Hepatocyte (in vitro differentiated cells): Measurements from ENCODE around the gene PSME1. TPM values are rescaled to one million over a fixed set of nuclear protein-coding genes. Genes with fewer than 3 reads are reported as not detected.

Source experiments
- DNase-seq: peaks from one replicate; pipeline ENCODE4 v3.0.0-alpha.2; 2016; ENCODE audit warnings: low spot score
- H2AFZ ChIP-seq: fragments of 200-600 bp; sonication (generic); 2 replicates; pipeline ENCODE4 v1.6.0; 2016; ENCODE audit warnings: antibody characterized with exemption, mild to moderate bottlenecking
- H3K27ac ChIP-seq: fragments of 200-600 bp; sonication (generic); 2 replicates; pipeline ENCODE4 v1.5.1; 2016; ENCODE audit warnings: mild to moderate bottlenecking
- H3K27me3 ChIP-seq: fragments of 200-600 bp; sonication (generic); 2 replicates; pipeline ENCODE4 v1.6.1; 2016
- H3K36me3 ChIP-seq: fragments of 200-600 bp; sonication (generic); replicated peaks from 2 replicates; pipeline ENCODE4 v1.5.1; 2016; ENCODE audit warnings: low read depth; ENCODE audit not compliant: insufficient read depth
- H3K4me1 ChIP-seq: fragments of 200-600 bp; sonication (generic); 2 replicates; pipeline ENCODE4 v1.5.1; 2016; ENCODE audit warnings: mild to moderate bottlenecking, moderate library complexity; ENCODE audit not compliant: insufficient read depth
- H3K4me2 ChIP-seq: fragments of 200-600 bp; sonication (generic); 2 replicates; pipeline ENCODE4 v1.6.0; 2016
- H3K4me3 ChIP-seq: fragments of 200-600 bp; sonication (generic); 2 replicates; pipeline ENCODE4 v1.5.1; 2016; ENCODE audit warnings: mild to moderate bottlenecking
- H3K79me2 ChIP-seq: fragments of 200-600 bp; sonication (generic); 2 replicates; pipeline ENCODE4 v1.6.0; 2017; ENCODE audit warnings: mild to moderate bottlenecking
- H3K9me2 ChIP-seq: fragments of 200-600 bp; sonication (generic); replicated peaks from 2 replicates; pipeline ENCODE4 v1.6.0; 2017; ENCODE audit warnings: mild to moderate bottlenecking; ENCODE audit not compliant: insufficient read depth
- H3K9me3 ChIP-seq: fragments of 200-600 bp; sonication (generic); 2 replicates; pipeline ENCODE4 v1.5.1; 2016; ENCODE audit warnings: low read depth, mild to moderate bottlenecking
- H4K20me1 ChIP-seq: fragments of 200-600 bp; sonication (generic); 2 replicates; pipeline ENCODE4 v1.6.0; 2016; ENCODE audit warnings: mild to moderate bottlenecking; ENCODE audit not compliant: insufficient read depth, poor library complexity, severe bottlenecking
- EZH2 ChIP-seq: fragments of 200-600 bp; sonication (generic); IDR thresholded peaks from 2 replicates; pipeline ENCODE4 v1.6.1; 2016; ENCODE audit warnings: antibody characterized with exemption, mild to moderate bottlenecking, borderline replicate concordance
- EZH2phosphoT487 ChIP-seq: fragments of 200-600 bp; sonication (generic); IDR thresholded peaks from one replicate; pipeline ENCODE4 v1.6.1; 2018; ENCODE audit warnings: antibody characterized with exemption, mild to moderate bottlenecking, low read depth, moderate library complexity; ENCODE audit not compliant: unreplicated experiment, severe bottlenecking
- WGBS: methylation state at CpG from one replicate; pipeline ENCODE4 v1.1.6; 2016; ENCODE audit warnings: low lambda C conversion rate; ENCODE audit errors: missing lambda C conversion rate; 5-methylcytosine and 5-hydroxymethylcytosine counted together
- polyA plus RNA-seq: library from polyadenylated mRNA; unstranded; fragments of >200 nt; fragmentation: Nextera tagmentation; extraction: Ambion mirVana; gene quantifications from 2 replicates; pipeline ENCODE4 v1.2.1, GENCODE V29; 2016
- total RNA-seq: library from RNA; depleted of rRNA; stranded (reverse); fragments of >200 nt; gene quantifications from 2 replicates; pipeline ENCODE4 v1.2.3, GENCODE V29; 2014
- TF ChIP-seq, protein P1 (sequence below): fragments of 200-600 bp; sonication (generic); IDR thresholded peaks from 2 replicates; pipeline ENCODE4 v1.5.1; 2016; ENCODE audit warnings: antibody characterized with exemption, mild to moderate bottlenecking; ENCODE audit not compliant: poor library complexity

The PSME1 gene
- total and polyA plus RNA-seq, 2 experiments from 2014 or later: 123 to 238 TPM

DNA sequence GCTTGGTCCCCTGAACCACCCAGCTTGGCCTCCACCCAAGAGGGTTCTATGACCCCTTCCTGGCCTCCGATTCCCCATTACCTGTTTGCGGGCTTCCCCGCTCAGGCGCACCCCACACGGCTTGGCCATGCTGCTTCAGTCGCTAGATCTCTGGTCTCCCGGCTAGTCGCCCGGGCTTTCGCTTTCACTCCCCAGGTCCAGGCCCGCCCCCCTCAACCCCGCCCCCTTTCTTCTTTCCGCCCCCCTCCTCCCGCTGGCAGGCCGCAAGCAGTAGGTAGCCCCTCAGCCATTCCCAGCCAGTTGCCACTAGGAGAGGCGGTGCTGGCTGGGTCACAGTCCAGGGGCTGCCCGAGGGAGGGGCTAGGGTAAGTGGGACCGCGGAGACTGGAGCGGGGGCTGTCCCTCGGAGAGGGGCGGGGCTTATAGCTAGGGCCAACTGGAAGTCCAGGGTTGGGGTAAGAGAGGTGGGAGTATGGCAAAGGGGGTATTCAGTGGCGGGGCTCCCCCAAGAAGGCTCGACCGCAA is 10.5 kb downstream of the PSME1 start, which contains the start of gene PSME2:
Gene PSME2 (minus strand): TSS at position 158 of the 525 bp plus-strand sequence. CDS start 29 bp downstream, at position 129.
- 3% methylated on average over 13 of the region's 25 CpGs for WGBS
- Histone ChIP-seq H3K4me3 (peak within 1 kb of the TSS; percentile 91), H3K4me2 (peak within 1 kb of the TSS; percentile 92), H2AFZ (peak within 1 kb of the TSS; percentile 48), H3K79me2 (peaks cover 47% of the 10 kb centered on the region), H3K36me3 (no peaks in the 10 kb centered on the region), H3K27me3 (no peaks in the 10 kb centered on the region), H4K20me1 (peaks cover 6% of the 10 kb centered on the region), H3K4me1 (peaks cover 15% of the 10 kb centered on the region), H3K9me2 (no peaks in the 10 kb centered on the region), H3K27ac (peak within 1 kb of the TSS; percentile 79), H3K9me3 (no peaks in the 10 kb centered on the region)
- DNase-seq: peak; percentile 98
- TF ChIP-seq EZH2phosphoT487: no peak

DNA sequence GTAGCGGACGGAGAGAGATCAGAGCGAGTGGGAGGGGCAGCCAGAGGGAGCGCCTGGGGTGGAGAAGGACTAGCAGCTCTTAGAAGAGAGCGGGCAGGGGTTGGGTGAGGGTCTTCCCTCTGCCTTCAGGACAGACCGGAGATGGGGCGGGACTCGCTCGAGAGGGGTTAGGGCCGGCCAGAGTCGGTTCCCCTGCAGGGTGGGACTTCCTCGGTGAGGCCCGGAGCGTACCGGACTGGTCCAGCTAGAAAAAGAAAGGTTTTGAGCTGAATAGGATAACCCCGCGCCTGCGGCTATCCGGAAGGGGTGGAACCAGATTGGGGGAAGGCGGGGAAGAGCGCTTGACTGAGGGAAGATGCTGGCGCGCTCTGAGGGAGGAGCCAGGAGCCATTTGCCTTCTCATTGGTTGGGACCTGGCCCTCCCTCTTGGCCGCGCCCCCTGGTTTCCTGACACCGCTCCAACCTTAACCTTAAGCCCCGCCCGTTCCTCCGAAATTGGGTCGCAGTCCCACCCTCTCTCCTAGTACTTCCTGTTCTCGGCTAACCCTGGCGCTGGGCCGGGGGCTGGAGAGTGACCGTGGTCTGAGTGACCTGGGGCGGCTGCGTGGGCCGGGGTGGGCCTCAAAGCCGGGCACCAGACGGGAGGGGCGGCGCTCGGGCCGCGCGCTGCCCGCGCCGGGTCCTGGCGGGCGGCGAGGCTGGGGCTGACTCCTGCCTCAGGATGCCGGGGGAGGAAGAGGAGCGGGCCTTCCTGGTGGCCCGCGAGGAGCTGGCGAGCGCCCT is 11.2 kb downstream of the PSME1 start, which contains the start of gene RNF31:
Gene RNF31 (plus strand): TSS at position 521 of the 783 bp plus-strand sequence. CDS start 201 bp downstream, at position 722.
- under 1% methylated on average over 53 of the region's 57 CpGs for WGBS
- Histone ChIP-seq H4K20me1 (peaks cover 6% of the 10 kb centered on the region), H3K27me3 (no peaks in the 10 kb centered on the region), H3K9me2 (no peaks in the 10 kb centered on the region), H3K4me3 (peak within 1 kb of the TSS; percentile 91), H3K4me2 (peak within 1 kb of the TSS; percentile 92), H3K36me3 (no peaks in the 10 kb centered on the region), H2AFZ (peak within 1 kb of the TSS; percentile 48), H3K27ac (peak within 1 kb of the TSS; percentile 79), H3K9me3 (no peaks in the 10 kb centered on the region), H3K79me2 (peaks cover 47% of the 10 kb centered on the region), H3K4me1 (peaks cover 15% of the 10 kb centered on the region)
- DNase-seq: peak; percentile 99
- TF ChIP-seq, protein P1, sequence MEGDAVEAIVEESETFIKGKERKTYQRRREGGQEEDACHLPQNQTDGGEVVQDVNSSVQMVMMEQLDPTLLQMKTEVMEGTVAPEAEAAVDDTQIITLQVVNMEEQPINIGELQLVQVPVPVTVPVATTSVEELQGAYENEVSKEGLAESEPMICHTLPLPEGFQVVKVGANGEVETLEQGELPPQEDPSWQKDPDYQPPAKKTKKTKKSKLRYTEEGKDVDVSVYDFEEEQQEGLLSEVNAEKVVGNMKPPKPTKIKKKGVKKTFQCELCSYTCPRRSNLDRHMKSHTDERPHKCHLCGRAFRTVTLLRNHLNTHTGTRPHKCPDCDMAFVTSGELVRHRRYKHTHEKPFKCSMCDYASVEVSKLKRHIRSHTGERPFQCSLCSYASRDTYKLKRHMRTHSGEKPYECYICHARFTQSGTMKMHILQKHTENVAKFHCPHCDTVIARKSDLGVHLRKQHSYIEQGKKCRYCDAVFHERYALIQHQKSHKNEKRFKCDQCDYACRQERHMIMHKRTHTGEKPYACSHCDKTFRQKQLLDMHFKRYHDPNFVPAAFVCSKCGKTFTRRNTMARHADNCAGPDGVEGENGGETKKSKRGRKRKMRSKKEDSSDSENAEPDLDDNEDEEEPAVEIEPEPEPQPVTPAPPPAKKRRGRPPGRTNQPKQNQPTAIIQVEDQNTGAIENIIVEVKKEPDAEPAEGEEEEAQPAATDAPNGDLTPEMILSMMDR: no peak
- no peak for TF ChIP-seq EZH2
- TF ChIP-seq EZH2phosphoT487: no peak

DNA sequence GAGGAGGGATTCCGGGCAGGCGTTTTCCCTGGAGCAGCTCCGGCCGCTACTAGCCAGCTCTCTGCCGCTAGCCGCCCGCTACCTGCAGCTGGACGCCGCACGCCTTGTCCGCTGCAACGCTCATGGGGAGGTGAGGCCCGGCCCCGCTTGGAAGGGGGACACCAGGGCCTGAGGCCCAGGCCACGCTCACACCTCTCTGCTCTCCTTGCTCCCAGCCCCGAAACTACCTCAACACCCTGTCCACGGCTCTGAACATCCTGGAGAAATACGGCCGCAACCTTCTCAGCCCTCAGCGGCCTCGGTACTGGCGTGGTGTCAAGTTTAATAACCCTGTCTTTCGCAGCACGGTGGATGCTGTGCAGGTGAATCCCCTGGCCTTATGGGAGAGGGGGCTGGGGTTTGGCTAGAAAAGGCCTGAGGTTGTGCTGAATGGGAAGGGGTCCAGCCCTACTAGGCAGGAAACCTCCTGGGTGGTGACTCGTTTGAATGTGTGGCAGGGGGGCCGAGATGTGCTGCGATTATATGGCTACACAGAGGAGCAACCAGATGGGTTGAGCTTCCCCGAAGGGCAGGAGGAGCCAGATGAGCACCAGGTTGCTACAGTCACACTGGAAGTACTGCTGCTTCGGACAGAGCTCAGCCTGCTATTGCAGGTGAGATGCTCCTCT is 11.9 kb downstream of the PSME1 start:
- Histone ChIP-seq H3K9me3 (no peaks in the 10 kb centered on the region), H3K27me3 (no peaks in the 10 kb centered on the region), H3K36me3 (no peaks in the 10 kb centered on the region), H3K9me2 (no peaks in the 10 kb centered on the region), H3K79me2 (peaks cover 47% of the 10 kb centered on the region), H3K4me2 (peak overlapping the region; percentile 92), H2AFZ (peak overlapping the region; percentile 42), H3K4me1 (peaks cover 15% of the 10 kb centered on the region), H3K4me3 (peak overlapping the region; percentile 91), H4K20me1 (peaks cover 6% of the 10 kb centered on the region), H3K27ac (peak overlapping the region; percentile 4)
- 10% methylated on average over 29 of the region's 29 CpGs for WGBS
- TF ChIP-seq EZH2phosphoT487 (no peak), EZH2 (no peak)
- TF ChIP-seq, protein P1: no peak
- DNase-seq: no peak
